Stomach (tissue), 9 donors: ENCODE measurements around the gene EGFLAM. TPM values are rescaled to one million over a fixed set of nuclear protein-coding genes. Genes with fewer than 3 reads are reported as not detected.

ENCODE experiments used
- DNase-seq, 2 donors: peaks; one replicate each; pipeline versions ENCODE4 v3.0.0 to v3.0.0-alpha.2; 2013 to 2019
- H3K27ac ChIP-seq, 5 donors: fragments of 200-600 bp in 4 of 5; sonication (generic) in 4 of 5; one replicate each; pipeline ENCODE4 v1.5.1; 2013 to 2019; ENCODE audit warnings: mild to moderate bottlenecking in 1 of 5, moderate library complexity in 1 of 5
- H3K27me3 ChIP-seq, 3 donors: fragments of 200-600 bp; sonication (generic); one replicate each; pipeline ENCODE4 v1.5.1; 2017 to 2019; ENCODE audit warnings: mixed run types in 1 of 3
- H3K36me3 ChIP-seq, 4 donors: fragments of 200-600 bp; sonication (generic); 1 replicate in 3 of 4; 2 replicates in 1 of 4; pipeline ENCODE4 v1.5.1; 2016 to 2019
- H3K4me1 ChIP-seq, 4 donors: fragments of 200-600 bp; sonication (generic); one replicate each; pipeline ENCODE4 v1.5.1; 2016 to 2019
- H3K4me3 ChIP-seq, 4 donors: fragments of 200-600 bp; sonication (generic) in 3 of 4; one replicate each; pipeline ENCODE4 v1.5.1; 2016 to 2019; ENCODE audit warnings: mild to moderate bottlenecking in 1 of 4
- H3K9me3 ChIP-seq, 4 donors: fragments of 200-600 bp; sonication (generic); one replicate each; pipeline ENCODE4 v1.5.1; 2016 to 2019
- EP300 ChIP-seq: sonication (generic); formaldehyde crosslinking; IDR thresholded peaks from one replicate; pipeline ENCODE4 v1.6.1; 2017; ENCODE audit warnings: antibody characterized with exemption
- POLR2A ChIP-seq, 4 donors: fragments of 450-650 bp; IDR thresholded peaks; one replicate each; pipeline ENCODE4 v1.6.1; 2016; ENCODE audit warnings: antibody characterized with exemption in 4 of 4, control low read depth in 2 of 4, mild to moderate bottlenecking in 1 of 4, moderate library complexity in 1 of 4
- POLR2AphosphoS5 ChIP-seq, 3 donors: sonication (generic); formaldehyde crosslinking; IDR thresholded peaks; one replicate each; pipeline ENCODE4 v1.6.1; 2016; ENCODE audit warnings: antibody characterized with exemption in 3 of 3
- WGBS, 5 donors: extraction: QIAGEN DNeasy Blood & Tissue Kit in 3 of 5; methylation state at CpG; one replicate each; pipeline versions ENCODE4 v1.1.5 to v1.1.7; 2013 to 2018; 5-methylcytosine and 5-hydroxymethylcytosine counted together
- intact Hi-C: fragments of 100-400 bp; cut with DNase I; formaldehyde crosslinking; loops from one replicate; pipeline ENCODE4 v1.15.1; 2023; ENCODE audit warnings: low total_unique reads
- polyA plus RNA-seq, 3 donors: library from polyadenylated mRNA; stranded (reverse); fragments of 200-250 nt; gene quantifications; one replicate each; pipeline ENCODE4 v1.2.3, GENCODE V29; 2013
- total RNA-seq, 5 donors: library from RNA; depleted of rRNA; stranded (reverse); fragments of >200 nt; gene quantifications; one replicate each; pipeline versions ENCODE4 v1.1.0 to v1.2.3, GENCODE V29; 2014 to 2016
- TF ChIP-seq, protein P1 (sequence below), 7 experiments: fragments of 450-650 bp in 4 of 7; fragments of 200-600 bp in 3 of 7; sonication (generic) in 3 of 7; IDR thresholded peaks; one replicate each; pipeline ENCODE4 v1.5.1; 2016 to 2019; ENCODE audit warnings: antibody characterized with exemption in 7 of 7, control low read depth in 2 of 7, mild to moderate bottlenecking in 1 of 7
- donor health status: healthy with polysubstance abuse.
- donor health status: Bipolar disorder and iron deficiency.
- donor health status: healthy.

Gene EGFLAM
- total and polyA plus RNA-seq, 8 donors = 0.61 to 5.9 (median 1.4) TPM; not detected in 3

GRCh38 chr5:38305148-38305547 is 46.8 kb downstream of the EGFLAM start:
- 88 to 94% (median 91%) methylated on average over 2 of the region's 2 CpGs for WGBS, 5 donors
- Histone ChIP-seq H3K9me3 (peaks cover 7 to 38% (median 20%) of the 10 kb centered on the region in 4 donors), H3K27ac (no peak overlapping the region), H3K4me3 (no peak overlapping the region), H3K36me3 (no peaks in the 10 kb centered on the region), H3K27me3 (no peaks in the 10 kb centered on the region), H3K4me1 (no peaks in the 10 kb centered on the region)
- intact Hi-C loops = no loop called here
- no peak for DNase-seq
- no peak for TF ChIP-seq EP300

DNA sequence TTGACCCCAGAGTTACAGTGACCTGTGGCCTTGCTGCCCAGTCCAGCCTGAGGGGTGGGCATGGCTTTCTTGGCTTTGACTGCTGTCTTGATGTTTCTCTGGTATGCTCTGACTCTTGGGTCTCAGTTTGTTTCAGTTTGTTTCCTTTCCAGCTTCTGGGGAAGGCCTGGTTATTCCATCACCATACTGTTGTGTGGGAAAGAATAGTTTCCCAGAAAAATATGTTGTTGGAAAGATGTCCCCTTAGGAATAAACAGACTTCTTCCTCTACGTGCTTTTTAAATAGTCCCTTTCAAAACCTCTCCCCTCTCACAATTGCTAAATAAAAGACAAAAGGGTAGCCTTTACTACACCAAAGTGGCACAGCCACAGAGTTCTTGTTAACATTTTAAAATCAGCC is 49.5 kb downstream of the EGFLAM start:
- H3K27me3 ChIP-seq = no peaks in the 10 kb centered on the region
- H3K9me3 ChIP-seq = peaks cover 7 to 37% (median 20%) of the 10 kb centered on the region in 4 donors
- no peak overlapping the region for H3K4me3 ChIP-seq
- no peaks in the 10 kb centered on the region for H3K36me3 ChIP-seq
- intact Hi-C loops = no loop called here
- H3K27ac ChIP-seq = no peak overlapping the region
- TF ChIP-seq EP300 (no peak), POLR2A (IDR thresholded peaks at IDR 0.05) (no peak), POLR2AphosphoS5 (IDR thresholded peaks at IDR 0.05) (no peak)
- TF ChIP-seq, protein P1, sequence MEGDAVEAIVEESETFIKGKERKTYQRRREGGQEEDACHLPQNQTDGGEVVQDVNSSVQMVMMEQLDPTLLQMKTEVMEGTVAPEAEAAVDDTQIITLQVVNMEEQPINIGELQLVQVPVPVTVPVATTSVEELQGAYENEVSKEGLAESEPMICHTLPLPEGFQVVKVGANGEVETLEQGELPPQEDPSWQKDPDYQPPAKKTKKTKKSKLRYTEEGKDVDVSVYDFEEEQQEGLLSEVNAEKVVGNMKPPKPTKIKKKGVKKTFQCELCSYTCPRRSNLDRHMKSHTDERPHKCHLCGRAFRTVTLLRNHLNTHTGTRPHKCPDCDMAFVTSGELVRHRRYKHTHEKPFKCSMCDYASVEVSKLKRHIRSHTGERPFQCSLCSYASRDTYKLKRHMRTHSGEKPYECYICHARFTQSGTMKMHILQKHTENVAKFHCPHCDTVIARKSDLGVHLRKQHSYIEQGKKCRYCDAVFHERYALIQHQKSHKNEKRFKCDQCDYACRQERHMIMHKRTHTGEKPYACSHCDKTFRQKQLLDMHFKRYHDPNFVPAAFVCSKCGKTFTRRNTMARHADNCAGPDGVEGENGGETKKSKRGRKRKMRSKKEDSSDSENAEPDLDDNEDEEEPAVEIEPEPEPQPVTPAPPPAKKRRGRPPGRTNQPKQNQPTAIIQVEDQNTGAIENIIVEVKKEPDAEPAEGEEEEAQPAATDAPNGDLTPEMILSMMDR (IDR thresholded peaks at IDR 0.05) = no peak
- no peak for DNase-seq
- H3K4me1 ChIP-seq = no peaks in the 10 kb centered on the region
- WGBS, 5 donors = 59 to 93% (median 74%) methylated on average over 1 of the region's 1 CpG

- no peak overlapping the region for H3K4me3 ChIP-seq
These were observed 58.3 kb downstream of the EGFLAM start for GRCh38 chr5:38316544-38317224.

DNA sequence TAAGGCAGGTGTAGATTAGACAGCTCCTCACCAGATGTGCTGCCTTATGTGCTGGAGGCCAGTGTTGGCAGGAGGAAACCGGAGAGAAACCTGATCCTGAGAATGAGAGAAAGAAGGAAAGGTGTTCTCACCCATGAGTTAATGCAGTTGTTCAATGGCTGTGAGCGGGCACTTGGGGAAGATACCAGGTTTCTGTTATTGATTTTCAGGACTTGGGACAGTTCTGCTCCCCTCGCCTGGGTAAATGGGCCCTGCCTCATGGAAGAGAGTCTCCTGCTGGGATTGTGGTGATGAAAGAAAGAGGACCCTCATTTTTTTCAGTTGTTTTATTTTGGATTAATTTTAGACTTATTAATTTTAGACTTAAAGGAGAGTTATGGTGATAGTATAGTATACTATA is 59.5 kb downstream of the EGFLAM start:
- TF ChIP-seq POLR2A (IDR thresholded peaks at IDR 0.05) (no peak), EP300 (no peak), POLR2AphosphoS5 (IDR thresholded peaks at IDR 0.05) (no peak)
- TF ChIP-seq, protein P1 (IDR thresholded peaks at IDR 0.05) = no peak
- Histone ChIP-seq H3K27ac (no peak overlapping the region), H3K36me3 (no peaks in the 10 kb centered on the region), H3K4me3 (no peak overlapping the region), H3K4me1 (no peaks in the 10 kb centered on the region), H3K9me3 (no peaks in the 10 kb centered on the region), H3K27me3 (peaks cover 0 to 4% (median 0%) of the 10 kb centered on the region in 3 donors)
- 61 to 75% (median 71%) methylated on average over 3 of the region's 3 CpGs for WGBS, 5 donors
- no peak for DNase-seq
- intact Hi-C loops = no loop called here

More at GRCh38 chr5:38316544-38317224, 58.3 kb downstream of the EGFLAM start:
- TF ChIP-seq POLR2AphosphoS5 (IDR thresholded peaks at IDR 0.05) (peak in 1 of 3 donors; percentile 33), POLR2A (IDR thresholded peaks at IDR 0.05) (no peak)
- intact Hi-C loops = no loop called here
- Histone ChIP-seq H3K27ac (no peak overlapping the region), H3K27me3 (peaks cover 0 to 4% (median 0%) of the 10 kb centered on the region in 3 donors), H3K36me3 (no peaks in the 10 kb centered on the region), H3K9me3 (no peaks in the 10 kb centered on the region), H3K4me1 (no peaks in the 10 kb centered on the region)
- WGBS, 5 donors = 36 to 59% (median 51%) methylated on average over 6 of the region's 6 CpGs
- peak in 1 of 2 donors; percentile 65 for DNase-seq

GRCh38 chr5:38319491-38319890 is 61.1 kb downstream of the EGFLAM start:
- H3K4me3 ChIP-seq = no peak overlapping the region
- intact Hi-C loops = no loop called here
- no peaks in the 10 kb centered on the region for H3K9me3 ChIP-seq
- peaks cover 0 to 4% (median 0%) of the 10 kb centered on the region in 3 donors for H3K27me3 ChIP-seq
- DNase-seq = no peak
- TF ChIP-seq POLR2AphosphoS5 (IDR thresholded peaks at IDR 0.05) (no peak), EP300 (no peak), POLR2A (IDR thresholded peaks at IDR 0.05) (no peak)
- TF ChIP-seq, protein P1 (IDR thresholded peaks at IDR 0.05) = no peak
- 73 to 87% (median 84%) methylated on average over 3 of the region's 3 CpGs for WGBS, 5 donors
- no peak overlapping the region for H3K27ac ChIP-seq
- H3K4me1 ChIP-seq = no peaks in the 10 kb centered on the region
- no peaks in the 10 kb centered on the region for H3K36me3 ChIP-seq
